Body of pancreas (tissue), 4 donors: ENCODE results near the gene TTYH1. TPM values are rescaled to one million over a fixed set of nuclear protein-coding genes. Genes with fewer than 3 reads are reported as not detected.

ENCODE experiments used
- ATAC-seq: fragments of 150-250 bp; one replicate; pipeline ENCODE4 v1.9.1; 2016
- DNase-seq, 4 donors: peaks; one replicate each; pipeline ENCODE4 v3.0.0-alpha.2; 2019
- H3K27ac ChIP-seq, 4 donors: fragments of 200-600 bp; sonication (generic); 1 replicate in 3 of 4; 2 replicates in 1 of 4; pipeline versions ENCODE4 v1.5.1 to v1.6.1; 2016 to 2019; ENCODE audit warnings: mild to moderate bottlenecking in 1 of 4, mixed read lengths in 1 of 4, moderate library complexity in 1 of 4
- H3K27me3 ChIP-seq, 2 donors: fragments of 200-600 bp; sonication (generic); one replicate each; pipeline ENCODE4 v1.6.0; 2016; ENCODE audit warnings: mild to moderate bottlenecking in 1 of 2
- H3K36me3 ChIP-seq, 2 donors: fragments of 200-600 bp; sonication (generic); replicated peaks in 1 of 2; 2 replicates each; pipeline ENCODE4 v1.5.1; 2016; ENCODE audit warnings: low read depth in 2 of 2; ENCODE audit not compliant: insufficient read depth in 1 of 2
- H3K4me1 ChIP-seq: fragments of 200-600 bp; sonication (generic); one replicate; pipeline ENCODE4 v1.6.0; 2016
- H3K4me3 ChIP-seq, 2 donors: fragments of 200-600 bp; sonication (generic); 1 replicate in 1 of 2; 2 replicates in 1 of 2; pipeline ENCODE4 v1.5.1; 2016 to 2019
- H3K9me3 ChIP-seq, 3 donors: fragments of 200-600 bp; sonication (generic); 1 replicate in 2 of 3; 2 replicates in 1 of 3; pipeline ENCODE4 v1.5.1; 2016
- CTCF ChIP-seq, 7 experiments: fragments of 450-650 bp in 4 of 7; fragments of 200-600 bp in 3 of 7; sonication (generic) in 3 of 7; IDR thresholded peaks; one replicate each; pipeline ENCODE4 v1.5.1; 2016 to 2019; ENCODE audit warnings: antibody characterized with exemption in 7 of 7
- POLR2A ChIP-seq, 3 donors: fragments of 450-650 bp; IDR thresholded peaks; one replicate each; pipeline ENCODE4 v1.6.1; 2016; ENCODE audit warnings: antibody characterized with exemption in 3 of 3, mild to moderate bottlenecking in 2 of 3
- WGBS, 2 donors: methylation state at CpG; one replicate each; pipeline ENCODE4 v1.1.5; 2017; 5-methylcytosine and 5-hydroxymethylcytosine counted together
- intact Hi-C: fragments of 100-400 bp; cut with DNase I; formaldehyde crosslinking; loops from one replicate; pipeline ENCODE4 v1.15.1; 2023
- total RNA-seq, 2 donors: library from RNA; depleted of rRNA; stranded (reverse); fragments of >200 nt; gene quantifications; one replicate each; pipeline ENCODE4 v1.1.0, GENCODE V29; 2016

TTYH1 gene
- total RNA-seq, 2 donors from 2014 or later = 20.5 to 88.7 TPM

- Histone ChIP-seq H3K9me3 (no peaks in the 10 kb centered on the region), H3K4me1 (peaks cover 20% of the 10 kb centered on the region), H3K27ac (peak overlapping the region; percentile 73 to 87 (median 80)), H3K4me3 (no peak overlapping the region), H3K27me3 (peaks cover 0 to 14% of the 10 kb centered on the region in 2 donors), H3K36me3 (no peaks in the 10 kb centered on the region)
- intact Hi-C loops = no loop called here
- DNase-seq (no peak), ATAC-seq (no peak)
- WGBS, 2 donors = 13 to 24% methylated on average over 5 to 10 of the region's 10 CpGs
- TF ChIP-seq CTCF (IDR thresholded peaks at IDR 0.05) (no peak), POLR2A (IDR thresholded peaks at IDR 0.05) (no peak)
Observed at GRCh38 chr19:54420068-54420382, 4.8 kb downstream of the TTYH1 start.

GRCh38 chr19:54420383-54421168, 5.3 kb downstream of the TTYH1 start:
- H3K9me3 ChIP-seq = no peaks in the 10 kb centered on the region
- H3K4me3 ChIP-seq = no peak overlapping the region
- TF ChIP-seq CTCF (IDR thresholded peaks at IDR 0.05) (no peak), POLR2A (IDR thresholded peaks at IDR 0.05) (peak; percentile 21 to 81 (median 76))
- H3K36me3 ChIP-seq = no peaks in the 10 kb centered on the region
- 4 to 9% methylated on average over 20 to 36 of the region's 37 CpGs for WGBS, 2 donors
- intact Hi-C loops = no loop called here
- H3K4me1 ChIP-seq = peaks cover 20% of the 10 kb centered on the region
- peak overlapping the region; percentile 73 to 87 (median 80) for H3K27ac ChIP-seq
- peaks cover 0 to 14% of the 10 kb centered on the region in 2 donors for H3K27me3 ChIP-seq
- ATAC-seq = peak; percentile 84
- peak; percentile 71 to 86 (median 80) for DNase-seq

GRCh38 chr19:54421169-54421516, 5.9 kb downstream of the TTYH1 start:
- DNase-seq = peak in 1 of 4 donors; percentile 17
- no peak for TF ChIP-seq CTCF (IDR thresholded peaks at IDR 0.05)
- TF ChIP-seq POLR2A (IDR thresholded peaks at IDR 0.05) = no peak
- intact Hi-C loops = no loop called here
- WGBS, 2 donors = 30 to 46% methylated on average over 6 to 9 of the region's 9 CpGs
- Histone ChIP-seq H3K27ac (peak overlapping the region; percentile 71 to 87 (median 78)), H3K36me3 (no peaks in the 10 kb centered on the region), H3K4me3 (no peak overlapping the region), H3K9me3 (no peaks in the 10 kb centered on the region), H3K27me3 (peaks cover 0 to 10% of the 10 kb centered on the region in 2 donors), H3K4me1 (peaks cover 20% of the 10 kb centered on the region)
- no peak for ATAC-seq

DNA sequence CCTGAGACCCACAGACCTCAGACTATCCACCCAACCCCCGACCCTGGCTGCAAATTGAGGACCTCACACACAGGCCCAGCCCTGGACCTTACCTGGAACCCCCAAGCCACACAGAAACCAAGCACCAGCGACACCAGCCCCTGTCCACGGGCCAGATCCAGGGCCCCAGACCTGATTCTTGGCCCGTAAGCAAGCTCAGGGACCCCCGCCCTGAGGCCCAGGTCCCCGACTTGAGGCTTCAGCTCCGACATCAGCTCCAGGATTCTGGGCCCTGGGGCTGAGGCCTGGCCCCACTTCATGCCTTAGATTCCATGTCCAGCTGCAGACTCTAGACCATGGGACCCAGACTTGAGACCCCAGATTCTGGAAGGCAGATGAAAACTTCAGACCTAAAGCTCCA, 6.3 kb downstream of the TTYH1 start:
- 83% methylated on average over 7 of the region's 7 CpGs; no CpG with 5 or more reads in 1 of the 2 donors for WGBS, 2 donors
- intact Hi-C loops = no loop called here
- Histone ChIP-seq H3K36me3 (no peaks in the 10 kb centered on the region), H3K27ac (peak overlapping the region in 3 of 4 donors; percentile 73 to 87 (median 82)), H3K9me3 (no peaks in the 10 kb centered on the region), H3K27me3 (peaks cover 0 to 10% of the 10 kb centered on the region in 2 donors), H3K4me1 (peaks cover 20% of the 10 kb centered on the region), H3K4me3 (no peak overlapping the region)
- TF ChIP-seq POLR2A (IDR thresholded peaks at IDR 0.05) = no peak
- no peak for TF ChIP-seq CTCF (IDR thresholded peaks at IDR 0.05)
- ATAC-seq (no peak), DNase-seq (no peak)

DNA sequence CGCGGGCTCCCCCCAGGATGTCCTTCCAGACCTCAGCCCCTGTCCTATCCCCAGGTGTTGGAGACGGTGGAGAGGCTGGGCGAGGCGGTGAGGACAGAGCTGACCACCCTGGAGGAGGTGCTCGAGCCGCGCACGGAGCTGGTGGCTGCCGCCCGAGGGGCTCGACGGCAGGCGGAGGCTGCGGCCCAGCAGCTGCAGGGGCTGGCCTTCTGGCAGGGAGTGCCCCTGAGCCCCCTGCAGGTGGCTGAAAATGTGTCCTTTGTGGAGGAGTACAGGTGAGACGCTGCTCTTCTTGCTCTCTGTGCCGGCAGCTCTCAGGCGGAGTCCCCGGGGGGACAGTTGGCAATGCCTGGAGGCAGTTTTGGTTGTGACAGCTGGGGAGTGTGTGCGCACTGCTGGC, 6.9 kb downstream of the TTYH1 start:
- H3K27me3 ChIP-seq = peaks cover 0 to 10% of the 10 kb centered on the region in 2 donors

More for the DNA sequence above, 6.9 kb downstream of the TTYH1 start:
- no peaks in the 10 kb centered on the region for H3K9me3 ChIP-seq
- intact Hi-C loops = no loop called here
- TF ChIP-seq POLR2A (IDR thresholded peaks at IDR 0.05) (no peak), CTCF (IDR thresholded peaks at IDR 0.05) (no peak)
- 77 to 88% methylated on average over 11 to 17 of the region's 20 CpGs for WGBS, 2 donors
- H3K4me3 ChIP-seq = no peak overlapping the region
- H3K4me1 ChIP-seq = peaks cover 20% of the 10 kb centered on the region
- DNase-seq (no peak), ATAC-seq (no peak)
- H3K36me3 ChIP-seq = no peaks in the 10 kb centered on the region
- H3K27ac ChIP-seq = peak overlapping the region in 2 of 4 donors; percentile 73 to 87
